ENCODE measurements around the gene BHLHA15. TPM values are rescaled to one million over a fixed set of nuclear protein-coding genes. Genes with fewer than 3 reads are reported as not detected.
A peak's percentile ranks its signal among the peaks of the same experiment; 100 is the strongest.

BHLHA15 gene
- total RNA-seq, 1 experiment from 2014 or later = 2.8 TPM

DNA sequence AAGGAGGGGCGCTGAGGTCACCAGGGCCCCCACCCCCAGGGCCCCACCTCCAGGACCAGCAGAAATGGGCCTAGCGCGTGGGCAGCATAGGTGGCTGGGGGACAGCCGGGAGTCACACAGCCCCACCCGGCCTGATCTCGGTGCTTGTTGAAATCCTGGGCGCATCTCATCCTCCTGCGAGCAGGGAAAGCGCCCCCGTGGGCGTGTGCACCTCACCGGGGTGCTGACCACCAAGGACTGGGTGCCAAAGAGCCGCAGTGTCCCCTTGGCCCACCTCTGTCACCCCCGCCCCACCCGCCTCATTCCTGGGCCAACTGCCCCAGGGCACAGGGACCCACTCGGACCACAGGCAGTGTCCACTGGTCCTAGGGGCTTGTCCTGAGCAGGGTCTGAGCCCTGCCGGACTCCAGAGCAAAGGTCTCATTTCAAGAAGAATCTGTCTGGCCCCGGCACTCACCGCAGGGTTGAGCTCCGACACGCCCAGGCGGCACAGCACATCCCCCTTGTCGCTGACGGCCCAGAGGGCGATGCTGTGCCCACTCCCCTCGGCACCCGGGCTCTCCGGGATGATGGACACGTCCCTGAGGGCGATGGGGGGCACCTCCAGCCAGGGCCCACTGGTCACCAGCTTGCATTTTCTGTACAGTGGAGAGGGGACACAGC is 11.4 kb downstream of the BHLHA15 start (continued):
- no peak for TF ChIP-seq NFATC4 (CRISPR knock-in tag; IDR thresholded peaks at IDR 0.05)

DNA sequence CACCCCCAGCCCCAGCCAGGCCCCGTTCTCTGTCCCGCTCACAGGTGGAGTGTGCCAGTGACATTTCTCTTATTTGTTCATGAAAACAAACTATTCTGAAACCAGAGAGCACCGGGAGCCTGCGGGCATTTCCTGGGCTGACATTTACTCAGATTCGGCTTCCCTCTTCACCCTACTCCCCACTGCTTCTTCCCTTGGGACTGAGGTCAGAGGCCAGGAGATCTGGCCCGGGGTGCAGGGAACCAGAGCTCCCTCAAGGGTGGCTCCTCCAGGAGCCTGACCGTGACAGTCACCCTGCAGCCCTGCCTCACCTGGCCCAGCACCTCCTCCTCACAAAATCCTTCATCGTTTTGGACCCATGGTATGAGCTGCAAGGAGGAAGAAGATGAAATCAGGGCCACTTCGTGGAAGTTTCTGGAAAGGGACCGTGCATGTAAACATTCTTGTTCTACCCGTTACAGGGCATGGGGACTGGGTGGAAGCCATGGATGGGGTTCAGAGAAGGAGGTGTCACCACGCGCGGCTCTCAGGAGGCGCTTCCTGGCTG is 12.2 kb downstream of the BHLHA15 start:
- TF ChIP-seq GRHL2 (CRISPR knock-in tag; IDR thresholded peaks at IDR 0.05; ENCODE audit: insufficient replicate concordance, severe bottlenecking) (no peak), ZNF671 (CRISPR knock-in tag; IDR thresholded peaks at IDR 0.05) (no peak), TP53 (CRISPR knock-in tag; IDR thresholded peaks at IDR 0.05) (no peak), HMGA2 (CRISPR knock-in tag; IDR thresholded peaks at IDR 0.05) (no peak), ESRRA (CRISPR knock-in tag; IDR thresholded peaks at IDR 0.05; ENCODE audit: borderline replicate concordance) (no peak), SMAD4 (CRISPR knock-in tag; IDR thresholded peaks at IDR 0.05) (no peak), ZNF317 (CRISPR knock-in tag; IDR thresholded peaks at IDR 0.05; ENCODE audit: borderline replicate concordance, low read depth) (no peak), FOXK1 (CRISPR knock-in tag; IDR thresholded peaks at IDR 0.05) (no peak), NR2C2 (CRISPR knock-in tag; IDR thresholded peaks at IDR 0.05) (no peak)
- TF ChIP-seq, protein P1, sequence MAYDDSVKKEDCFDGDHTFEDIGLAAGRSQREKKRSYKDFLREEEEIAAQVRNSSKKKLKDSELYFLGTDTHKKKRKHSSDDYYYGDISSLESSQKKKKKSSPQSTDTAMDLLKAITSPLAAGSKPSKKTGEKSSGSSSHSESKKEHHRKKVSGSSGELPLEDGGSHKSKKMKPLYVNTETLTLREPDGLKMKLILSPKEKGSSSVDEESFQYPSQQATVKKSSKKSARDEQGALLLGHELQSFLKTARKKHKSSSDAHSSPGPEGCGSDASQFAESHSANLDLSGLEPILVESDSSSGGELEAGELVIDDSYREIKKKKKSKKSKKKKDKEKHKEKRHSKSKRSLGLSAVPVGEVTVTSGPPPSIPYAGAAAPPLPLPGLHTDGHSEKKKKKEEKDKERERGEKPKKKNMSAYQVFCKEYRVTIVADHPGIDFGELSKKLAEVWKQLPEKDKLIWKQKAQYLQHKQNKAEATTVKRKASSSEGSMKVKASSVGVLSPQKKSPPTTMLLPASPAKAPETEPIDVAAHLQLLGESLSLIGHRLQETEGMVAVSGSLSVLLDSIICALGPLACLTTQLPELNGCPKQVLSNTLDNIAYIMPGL (CRISPR knock-in tag; IDR thresholded peaks at IDR 0.05) = no peak
- ATAC-seq (no peak), DNase-seq (ENCODE audit: low spot score) (no peak)
- no peak overlapping the region for H3K4me3 Mint-ChIP-seq
- H3K27me3 Mint-ChIP-seq (ENCODE audit: low read depth) = no peaks in the 10 kb centered on the region
- POLR2A ChIA-PET = no interaction called here
- peak overlapping the region; percentile 40 for H3K27ac Mint-ChIP-seq
- H3K4me1 Mint-ChIP-seq = peaks cover 1% of the 10 kb centered on the region
- no peaks in the 10 kb centered on the region for H3K36me3 Mint-ChIP-seq
- H3K9me3 Mint-ChIP-seq = no peaks in the 10 kb centered on the region
- CTCF ChIA-PET = no interaction called here

DNA sequence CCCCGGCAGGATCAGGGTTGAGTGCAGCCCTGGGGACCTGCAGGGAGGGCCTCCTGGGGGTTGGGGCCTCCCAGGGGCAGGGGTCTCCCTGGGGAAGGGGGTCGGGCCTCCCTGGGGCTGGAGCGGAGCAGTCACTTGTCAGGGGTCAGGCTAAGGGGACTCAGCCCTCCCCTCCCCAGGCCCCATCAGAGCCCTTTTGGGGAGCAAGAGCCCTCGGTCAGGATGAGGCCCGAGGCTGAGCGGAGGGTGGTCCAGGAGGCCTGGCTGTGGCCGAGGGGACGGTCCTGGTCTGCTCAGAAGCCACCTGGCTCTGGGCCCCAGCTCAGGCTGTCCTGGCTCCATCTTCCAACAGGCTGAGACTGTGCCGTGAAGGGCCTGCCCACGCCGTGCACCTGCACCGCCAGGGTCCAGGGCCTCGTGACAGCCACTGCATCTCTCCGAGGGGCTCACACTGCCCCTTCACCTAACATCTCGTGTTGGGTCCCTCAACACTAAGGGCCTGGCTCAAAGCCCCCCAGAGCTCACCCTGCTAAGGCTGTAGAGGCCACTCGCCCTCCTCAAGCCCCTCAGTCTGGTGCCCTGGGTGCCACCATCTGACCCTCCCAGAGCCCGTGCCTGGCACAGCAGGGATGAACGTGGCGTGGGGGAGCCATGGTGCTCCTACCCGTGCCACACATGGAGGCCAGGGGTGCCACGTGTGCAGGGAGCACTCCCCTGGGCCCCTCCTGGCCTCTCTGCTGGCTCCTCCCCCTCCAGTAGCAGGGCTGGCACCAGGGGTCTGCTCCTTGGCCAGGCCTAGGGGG is 12.9 kb downstream of the BHLHA15 start:
- ChIA-PET CTCF (no interaction called here), POLR2A (no interaction called here)
- H3K27ac Mint-ChIP-seq = no peak overlapping the region
- H3K27me3 Mint-ChIP-seq (ENCODE audit: low read depth) = no peaks in the 10 kb centered on the region
- no peak for ATAC-seq
- H3K36me3 Mint-ChIP-seq = no peaks in the 10 kb centered on the region
- no peak for DNase-seq (ENCODE audit: low spot score)
- no peaks in the 10 kb centered on the region for H3K9me3 Mint-ChIP-seq
- no peaks in the 10 kb centered on the region for H3K4me1 Mint-ChIP-seq
- H3K4me3 Mint-ChIP-seq = no peak overlapping the region
- no peak for TF ChIP-seq TEAD1 (CRISPR knock-in tag; IDR thresholded peaks at IDR 0.05)
- no peak for TF ChIP-seq ZNF138 (CRISPR knock-in tag; conservative IDR thresholded peaks at IDR 0.05)
- no peak for TF ChIP-seq FOXJ3 (CRISPR knock-in tag; IDR thresholded peaks at IDR 0.05; ENCODE audit: borderline replicate concordance)
- TF ChIP-seq, protein P1 (CRISPR knock-in tag; IDR thresholded peaks at IDR 0.05) = no peak
- TF ChIP-seq, protein P2, sequence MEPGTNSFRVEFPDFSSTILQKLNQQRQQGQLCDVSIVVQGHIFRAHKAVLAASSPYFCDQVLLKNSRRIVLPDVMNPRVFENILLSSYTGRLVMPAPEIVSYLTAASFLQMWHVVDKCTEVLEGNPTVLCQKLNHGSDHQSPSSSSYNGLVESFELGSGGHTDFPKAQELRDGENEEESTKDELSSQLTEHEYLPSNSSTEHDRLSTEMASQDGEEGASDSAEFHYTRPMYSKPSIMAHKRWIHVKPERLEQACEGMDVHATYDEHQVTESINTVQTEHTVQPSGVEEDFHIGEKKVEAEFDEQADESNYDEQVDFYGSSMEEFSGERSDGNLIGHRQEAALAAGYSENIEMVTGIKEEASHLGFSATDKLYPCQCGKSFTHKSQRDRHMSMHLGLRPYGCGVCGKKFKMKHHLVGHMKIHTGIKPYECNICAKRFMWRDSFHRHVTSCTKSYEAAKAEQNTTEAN (CRISPR knock-in tag; IDR thresholded peaks at IDR 0.05) = no peak
- TF ChIP-seq, protein P3, sequence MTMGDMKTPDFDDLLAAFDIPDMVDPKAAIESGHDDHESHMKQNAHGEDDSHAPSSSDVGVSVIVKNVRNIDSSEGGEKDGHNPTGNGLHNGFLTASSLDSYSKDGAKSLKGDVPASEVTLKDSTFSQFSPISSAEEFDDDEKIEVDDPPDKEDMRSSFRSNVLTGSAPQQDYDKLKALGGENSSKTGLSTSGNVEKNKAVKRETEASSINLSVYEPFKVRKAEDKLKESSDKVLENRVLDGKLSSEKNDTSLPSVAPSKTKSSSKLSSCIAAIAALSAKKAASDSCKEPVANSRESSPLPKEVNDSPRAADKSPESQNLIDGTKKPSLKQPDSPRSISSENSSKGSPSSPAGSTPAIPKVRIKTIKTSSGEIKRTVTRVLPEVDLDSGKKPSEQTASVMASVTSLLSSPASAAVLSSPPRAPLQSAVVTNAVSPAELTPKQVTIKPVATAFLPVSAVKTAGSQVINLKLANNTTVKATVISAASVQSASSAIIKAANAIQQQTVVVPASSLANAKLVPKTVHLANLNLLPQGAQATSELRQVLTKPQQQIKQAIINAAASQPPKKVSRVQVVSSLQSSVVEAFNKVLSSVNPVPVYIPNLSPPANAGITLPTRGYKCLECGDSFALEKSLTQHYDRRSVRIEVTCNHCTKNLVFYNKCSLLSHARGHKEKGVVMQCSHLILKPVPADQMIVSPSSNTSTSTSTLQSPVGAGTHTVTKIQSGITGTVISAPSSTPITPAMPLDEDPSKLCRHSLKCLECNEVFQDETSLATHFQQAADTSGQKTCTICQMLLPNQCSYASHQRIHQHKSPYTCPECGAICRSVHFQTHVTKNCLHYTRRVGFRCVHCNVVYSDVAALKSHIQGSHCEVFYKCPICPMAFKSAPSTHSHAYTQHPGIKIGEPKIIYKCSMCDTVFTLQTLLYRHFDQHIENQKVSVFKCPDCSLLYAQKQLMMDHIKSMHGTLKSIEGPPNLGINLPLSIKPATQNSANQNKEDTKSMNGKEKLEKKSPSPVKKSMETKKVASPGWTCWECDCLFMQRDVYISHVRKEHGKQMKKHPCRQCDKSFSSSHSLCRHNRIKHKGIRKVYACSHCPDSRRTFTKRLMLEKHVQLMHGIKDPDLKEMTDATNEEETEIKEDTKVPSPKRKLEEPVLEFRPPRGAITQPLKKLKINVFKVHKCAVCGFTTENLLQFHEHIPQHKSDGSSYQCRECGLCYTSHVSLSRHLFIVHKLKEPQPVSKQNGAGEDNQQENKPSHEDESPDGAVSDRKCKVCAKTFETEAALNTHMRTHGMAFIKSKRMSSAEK (CRISPR knock-in tag; IDR thresholded peaks at IDR 0.05; ENCODE audit: borderline replicate concordance) = no peak
- no peak for TF ChIP-seq RORB (CRISPR knock-in tag; IDR thresholded peaks at IDR 0.05)
- TF ChIP-seq SOX15 (CRISPR knock-in tag; IDR thresholded peaks at IDR 0.05) = no peak
- no peak for TF ChIP-seq MXD4 (CRISPR knock-in tag; IDR thresholded peaks at IDR 0.05; ENCODE audit: borderline replicate concordance)
- TF ChIP-seq GTF2I (CRISPR knock-in tag; conservative IDR thresholded peaks at IDR 0.05) = no peak
- TF ChIP-seq, protein P4, sequence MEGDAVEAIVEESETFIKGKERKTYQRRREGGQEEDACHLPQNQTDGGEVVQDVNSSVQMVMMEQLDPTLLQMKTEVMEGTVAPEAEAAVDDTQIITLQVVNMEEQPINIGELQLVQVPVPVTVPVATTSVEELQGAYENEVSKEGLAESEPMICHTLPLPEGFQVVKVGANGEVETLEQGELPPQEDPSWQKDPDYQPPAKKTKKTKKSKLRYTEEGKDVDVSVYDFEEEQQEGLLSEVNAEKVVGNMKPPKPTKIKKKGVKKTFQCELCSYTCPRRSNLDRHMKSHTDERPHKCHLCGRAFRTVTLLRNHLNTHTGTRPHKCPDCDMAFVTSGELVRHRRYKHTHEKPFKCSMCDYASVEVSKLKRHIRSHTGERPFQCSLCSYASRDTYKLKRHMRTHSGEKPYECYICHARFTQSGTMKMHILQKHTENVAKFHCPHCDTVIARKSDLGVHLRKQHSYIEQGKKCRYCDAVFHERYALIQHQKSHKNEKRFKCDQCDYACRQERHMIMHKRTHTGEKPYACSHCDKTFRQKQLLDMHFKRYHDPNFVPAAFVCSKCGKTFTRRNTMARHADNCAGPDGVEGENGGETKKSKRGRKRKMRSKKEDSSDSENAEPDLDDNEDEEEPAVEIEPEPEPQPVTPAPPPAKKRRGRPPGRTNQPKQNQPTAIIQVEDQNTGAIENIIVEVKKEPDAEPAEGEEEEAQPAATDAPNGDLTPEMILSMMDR (IDR thresholded peaks at IDR 0.05) = no peak

Data from WTC11 (cell line).